T-helper 2 cell treated with Interferon-gamma antibody and Interleukin-4, amounts not matched to agents 100 ng/mL and 5 ng/mL, for 36 hours (primary cell): ENCODE results near the gene FEZF1. TPM values are rescaled to one million over a fixed set of nuclear protein-coding genes. Genes with fewer than 3 reads are reported as not detected.
"Not testable (repeated sequence)": the region's sequence is repeated elsewhere in the genome, so short reads cannot be mapped to it uniquely, and the experiment has no call there.

ENCODE experiments used
- intact Hi-C: fragments of 100-400 bp; cut with micrococcal nuclease; formaldehyde crosslinking; loops from one replicate; pipeline ENCODE4 v1.15.1; 2023
- total RNA-seq: library from RNA; stranded (reverse); gene quantifications from 2 replicates; pipeline ENCODE4 v1.2.3, GENCODE V29; 2022

The FEZF1 gene
- total RNA-seq, 1 donor from 2014 or later = not detected

GRCh38 chr7:122307228-122307621 is 2.7 kb upstream of the FEZF1 start:
- intact Hi-C loops = no loop called here

GRCh38 chr7:122306320-122307227 is 2.0 kb upstream of the FEZF1 start:
- intact Hi-C loops = no loop called here

- intact Hi-C loops = no loop called here
Observed at GRCh38 chr7:122305475-122306319, 1.1 kb upstream of the FEZF1 start.

- intact Hi-C loops = no loop called here
Observed at GRCh38 chr7:122304996-122305421, 459 bp upstream of the FEZF1 start.

GRCh38 chr7:122303531-122304318 is 825 bp downstream of the FEZF1 start:
- intact Hi-C loops = no loop called here

GRCh38 chr7:122302761-122303530 is 1.6 kb downstream of the FEZF1 start:
- intact Hi-C loops = no loop called here

GRCh38 chr7:122301858-122302760 is 2.4 kb downstream of the FEZF1 start:
- intact Hi-C loops = loop anchor here (2.0 kb wide), 1 partner anchor 15 kb away; no protein-coding TSS in a partner anchor

GRCh38 chr7:122300956-122301833 is 3.4 kb downstream of the FEZF1 start:
- intact Hi-C loops = loop anchor here (2.0 kb wide), 1 partner anchor 16 kb away; no protein-coding TSS in a partner anchor

GRCh38 chr7:122300211-122300932 is 4.2 kb downstream of the FEZF1 start:
- intact Hi-C loops = loop anchor here (2.0 kb wide), 1 partner anchor 16 kb away; no protein-coding TSS in a partner anchor

- intact Hi-C loops = loop anchor here (2.0 kb wide), 1 partner anchor 17 kb away; no protein-coding TSS in a partner anchor
Observed at GRCh38 chr7:122299624-122300210, 4.8 kb downstream of the FEZF1 start.

GRCh38 chr7:122298618-122299017 is 5.9 kb downstream of the FEZF1 start:
- intact Hi-C loops = no loop called here

- intact Hi-C loops = no loop called here
Observed at GRCh38 chr7:122298131-122298530, 6.4 kb downstream of the FEZF1 start.

- intact Hi-C loops = no loop called here
Observed at GRCh38 chr7:122291189-122291588, 13.4 kb downstream of the FEZF1 start.

GRCh38 chr7:122290476-122290875 is 14.1 kb downstream of the FEZF1 start:
- intact Hi-C loops = no loop called here

- intact Hi-C loops = no loop called here
Observed at GRCh38 chr7:122289426-122289825, 15.1 kb downstream of the FEZF1 start.

GRCh38 chr7:122284608-122285007 is 19.9 kb downstream of the FEZF1 start:
- intact Hi-C loops = not testable (repeated sequence)

GRCh38 chr7:122273117-122273516 is 31.4 kb downstream of the FEZF1 start:
- intact Hi-C loops = no loop called here
